ENCODE data around the gene AP5S1. TPM values are rescaled to one million over a fixed set of nuclear protein-coding genes. Genes with fewer than 3 reads are reported as not detected.

AP5S1 gene
- total and polyA plus RNA-seq, 10 of the 15 experiments (the other 5 are each of a cell fraction or from before 2014, with no cell fraction given): 3.8 to 13.2 (median 7.8) TPM

DNA sequence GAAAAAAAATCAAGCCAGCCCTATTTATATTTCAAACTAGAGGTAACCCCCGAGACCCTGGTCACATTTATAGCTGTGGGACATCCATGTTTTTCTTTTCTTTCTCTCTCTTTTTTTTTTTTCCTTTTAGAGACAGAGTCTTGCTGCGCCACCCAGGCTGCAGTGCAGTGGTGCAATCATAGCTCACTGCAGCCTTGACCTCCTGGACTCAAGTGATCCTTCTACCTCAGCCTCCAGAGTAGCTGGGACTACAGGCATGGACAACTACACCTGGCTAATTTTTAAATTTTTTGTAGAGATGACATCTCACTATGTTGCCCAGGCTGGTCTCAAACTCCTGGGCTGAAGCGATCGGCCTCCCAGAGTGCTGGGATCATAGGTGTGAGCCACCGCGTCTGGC, 38.3 kb downstream of the AP5S1 start:
- peaks cover 1% of the 10 kb centered on the region; the same call in 1 of the 3 replicates for H3K9me3 ChIP-seq (replicated peaks; ENCODE audit: control insufficient read depth, insufficient read depth, low read length)
- H3K4me2 ChIP-seq (ENCODE audit: control insufficient read depth, insufficient read depth): no peak overlapping the region
- no peak for ATAC-seq
- H3K4me1 ChIP-seq (ENCODE audit: control insufficient read depth, insufficient read depth, low read length): no peaks in the 10 kb centered on the region; the same call in 1 of the 2 replicates
- H3K9ac ChIP-seq (ENCODE audit: control insufficient read depth, insufficient read depth, low read length): no peak overlapping the region
- TF ChIP-seq, protein P1, sequence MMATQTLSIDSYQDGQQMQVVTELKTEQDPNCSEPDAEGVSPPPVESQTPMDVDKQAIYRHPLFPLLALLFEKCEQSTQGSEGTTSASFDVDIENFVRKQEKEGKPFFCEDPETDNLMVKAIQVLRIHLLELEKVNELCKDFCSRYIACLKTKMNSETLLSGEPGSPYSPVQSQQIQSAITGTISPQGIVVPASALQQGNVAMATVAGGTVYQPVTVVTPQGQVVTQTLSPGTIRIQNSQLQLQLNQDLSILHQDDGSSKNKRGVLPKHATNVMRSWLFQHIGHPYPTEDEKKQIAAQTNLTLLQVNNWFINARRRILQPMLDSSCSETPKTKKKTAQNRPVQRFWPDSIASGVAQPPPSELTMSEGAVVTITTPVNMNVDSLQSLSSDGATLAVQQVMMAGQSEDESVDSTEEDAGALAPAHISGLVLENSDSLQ (IDR thresholded peaks at IDR 0.05): no peak
- TF ChIP-seq ZZZ3 (IDR thresholded peaks at IDR 0.05; ENCODE audit: control insufficient read depth, insufficient read length, low read depth) (no peak), ATF2 (IDR thresholded peaks at IDR 0.05; ENCODE audit: low read length) (no peak), SMARCA5 (IDR thresholded peaks at IDR 0.05) (no peak), ZNF217 (IDR thresholded peaks at IDR 0.05) (no peak)
- H3K36me3 ChIP-seq (ENCODE audit: control insufficient read depth in 2 of 2, insufficient read depth in 2 of 2, low read length in 1 of 2): peaks cover 18 to 21% of the 10 kb centered on the region in 2 experiments
- no peak for FAIRE-seq
- ChIA-PET POLR2A (interaction anchor here (0.6 to 0.7 kb wide), 2 partner anchors 17 to 102 kb away, joined by 3 to 4 read pairs; no protein-coding TSS in a partner anchor), RAD21 (ENCODE audit: unreplicated experiment) (interaction anchor here (1.2 kb wide), 1 partner anchor 13 kb away, joined by 3 read pairs; no protein-coding TSS in a partner anchor), CTCF (interaction anchor here (6.6 kb wide), 1 partner anchor 38 kb away, joined by 48 read pairs; the partner anchor contains the start of gene AP5S1), SMC1A (ENCODE audit: uncharacterized antibody, unreplicated experiment) (interaction anchor here (1.2 kb wide), 1 partner anchor 14 kb away, joined by 3 read pairs; no protein-coding TSS in a partner anchor)
- H3K79me2 ChIP-seq (ENCODE audit: control insufficient read depth, insufficient read depth, low read length): no peaks in the 10 kb centered on the region
- 98% methylated on average over 6 of the region's 6 CpGs for whole genome bisulfite sequencing (ENCODE audit: insufficient coverage, insufficient replicate concordance, low lambda C conversion rate, missing lambda C conversion rate)
- intact Hi-C loops (cut with micrococcal nuclease; ENCODE audit: unreplicated experiment): loop anchor here (10.0 kb wide), 1 partner anchor 144 kb away; the partner anchor contains the start of gene SIGLEC1
- H4K20me1 ChIP-seq (ENCODE audit: control insufficient read depth, insufficient read depth): no peaks in the 10 kb centered on the region
- in situ Hi-C loops (cut with MboI): no loop called here
- H3K4me3 ChIP-seq: no peak overlapping the region
- no peaks in the 10 kb centered on the region for H3K27me3 ChIP-seq (replicated peaks in 1 of 2; ENCODE audit: control insufficient read depth in 2 of 2, insufficient read depth in 2 of 2, low read length in 1 of 2)
- no peak overlapping the region for H3K27ac ChIP-seq (ENCODE audit: control insufficient read depth, insufficient read depth)
- BruUV-seq (replicated peaks): no TSS peak
- no peak for DNase-seq (ENCODE audit: low read depth, low spot score)
- no peak overlapping the region for H2AFZ ChIP-seq (ENCODE audit: control insufficient read depth, low read depth, low read length)
